ENCODE results near the gene SSB.

DNA sequence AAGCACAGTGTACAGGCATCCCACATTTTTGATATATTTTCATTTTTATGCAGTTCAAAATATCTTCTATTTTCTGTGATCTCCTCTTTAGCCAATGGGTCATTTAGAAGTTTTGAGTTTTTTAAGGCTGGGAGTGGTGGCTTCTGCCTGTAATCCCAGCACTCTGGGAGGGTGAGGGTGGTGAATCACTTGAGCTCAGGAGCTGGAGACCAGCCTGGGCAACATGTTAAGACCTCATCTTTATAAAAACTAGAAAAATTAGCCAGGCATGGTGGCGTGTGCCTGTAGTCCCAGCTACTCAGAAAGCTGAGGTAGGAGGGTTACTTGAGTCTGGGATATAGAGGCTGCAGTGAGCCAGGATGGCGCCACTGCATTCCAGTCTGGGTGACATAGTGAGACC is 46.3 kb downstream of the SSB start:
- TF ChIP-seq POLR2AphosphoS5 (IDR thresholded peaks at IDR 0.05; ENCODE audit: low read depth, low read length) = no peak
- no peak for TF ChIP-seq SIN3A (IDR thresholded peaks at IDR 0.05; ENCODE audit: borderline replicate concordance, insufficient read depth, low read length)
- TF ChIP-seq, protein P1, sequence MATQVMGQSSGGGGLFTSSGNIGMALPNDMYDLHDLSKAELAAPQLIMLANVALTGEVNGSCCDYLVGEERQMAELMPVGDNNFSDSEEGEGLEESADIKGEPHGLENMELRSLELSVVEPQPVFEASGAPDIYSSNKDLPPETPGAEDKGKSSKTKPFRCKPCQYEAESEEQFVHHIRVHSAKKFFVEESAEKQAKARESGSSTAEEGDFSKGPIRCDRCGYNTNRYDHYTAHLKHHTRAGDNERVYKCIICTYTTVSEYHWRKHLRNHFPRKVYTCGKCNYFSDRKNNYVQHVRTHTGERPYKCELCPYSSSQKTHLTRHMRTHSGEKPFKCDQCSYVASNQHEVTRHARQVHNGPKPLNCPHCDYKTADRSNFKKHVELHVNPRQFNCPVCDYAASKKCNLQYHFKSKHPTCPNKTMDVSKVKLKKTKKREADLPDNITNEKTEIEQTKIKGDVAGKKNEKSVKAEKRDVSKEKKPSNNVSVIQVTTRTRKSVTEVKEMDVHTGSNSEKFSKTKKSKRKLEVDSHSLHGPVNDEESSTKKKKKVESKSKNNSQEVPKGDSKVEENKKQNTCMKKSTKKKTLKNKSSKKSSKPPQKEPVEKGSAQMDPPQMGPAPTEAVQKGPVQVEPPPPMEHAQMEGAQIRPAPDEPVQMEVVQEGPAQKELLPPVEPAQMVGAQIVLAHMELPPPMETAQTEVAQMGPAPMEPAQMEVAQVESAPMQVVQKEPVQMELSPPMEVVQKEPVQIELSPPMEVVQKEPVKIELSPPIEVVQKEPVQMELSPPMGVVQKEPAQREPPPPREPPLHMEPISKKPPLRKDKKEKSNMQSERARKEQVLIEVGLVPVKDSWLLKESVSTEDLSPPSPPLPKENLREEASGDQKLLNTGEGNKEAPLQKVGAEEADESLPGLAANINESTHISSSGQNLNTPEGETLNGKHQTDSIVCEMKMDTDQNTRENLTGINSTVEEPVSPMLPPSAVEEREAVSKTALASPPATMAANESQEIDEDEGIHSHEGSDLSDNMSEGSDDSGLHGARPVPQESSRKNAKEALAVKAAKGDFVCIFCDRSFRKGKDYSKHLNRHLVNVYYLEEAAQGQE (IDR thresholded peaks at IDR 0.05; ENCODE audit: insufficient read depth in 1 of 2, low read depth in 2 of 2, low read length in 2 of 2) = no peak
- no peak for TF ChIP-seq TAF1 (IDR thresholded peaks at IDR 0.05; ENCODE audit: borderline replicate concordance, insufficient read depth, low read length)
- TF ChIP-seq FOXP2 (optimal IDR thresholded peaks at IDR 0.05; ENCODE audit: borderline replicate concordance, extremely low read depth, extremely low read length, insufficient read depth) = no peak

Measured in PFSK-1 (cell line).